NK-92 (cell line): ENCODE results near the gene ANTXR2.

Experiments used
- DNase-seq: peaks from one replicate; lab custom pipeline; 2025; ENCODE audit not compliant: unreplicated experiment; lab: John Stamatoyannopoulos, UW

ANTXR2 gene

GRCh38 chr4:80092847-80093246 is 19.8 kb upstream of the ANTXR2 start:
- no peak for DNase-seq

- no peak for DNase-seq
These were observed 19.1 kb upstream of the ANTXR2 start for GRCh38 chr4:80092088-80092487.

GRCh38 chr4:80091688-80092087 is 18.7 kb upstream of the ANTXR2 start:
- no peak for DNase-seq

GRCh38 chr4:80091184-80091583 is 18.2 kb upstream of the ANTXR2 start:
- DNase-seq: no peak

GRCh38 chr4:80090090-80090489 is 17.1 kb upstream of the ANTXR2 start:
- DNase-seq: no peak

- DNase-seq: no peak
These were observed 15.4 kb upstream of the ANTXR2 start for GRCh38 chr4:80088471-80088870.

- no peak for DNase-seq
These were observed 13.3 kb upstream of the ANTXR2 start for GRCh38 chr4:80086296-80086695.

GRCh38 chr4:80085081-80085480 is 12.1 kb upstream of the ANTXR2 start:
- no peak for DNase-seq

GRCh38 chr4:80082693-80083092 is 9.7 kb upstream of the ANTXR2 start:
- DNase-seq: no peak

- DNase-seq: no peak
These were observed 8.5 kb upstream of the ANTXR2 start for GRCh38 chr4:80081566-80081965.

- DNase-seq: no peak
These were observed 6.4 kb upstream of the ANTXR2 start for GRCh38 chr4:80079255-80079923.

- no peak for DNase-seq
These were observed 5.5 kb upstream of the ANTXR2 start for GRCh38 chr4:80078346-80079092.

- no peak for DNase-seq
These were observed 4.6 kb upstream of the ANTXR2 start for GRCh38 chr4:80077639-80078038.

GRCh38 chr4:80076681-80077080 is 3.7 kb upstream of the ANTXR2 start:
- DNase-seq: no peak

- no peak for DNase-seq
These were observed 3.1 kb upstream of the ANTXR2 start for GRCh38 chr4:80075995-80076675.

- no peak for DNase-seq
These were observed 1.6 kb upstream of the ANTXR2 start for GRCh38 chr4:80074651-80075050.

- no peak for DNase-seq
These were observed 1.0 kb upstream of the ANTXR2 start for GRCh38 chr4:80074069-80074468.

GRCh38 chr4:80073473-80074008 is 512 bp upstream of the ANTXR2 start:
- no peak for DNase-seq

- DNase-seq: no peak
These were observed 743 bp downstream of the ANTXR2 start for GRCh38 chr4:80072228-80072743.

GRCh38 chr4:80071604-80072227 is 1.3 kb downstream of the ANTXR2 start:
- DNase-seq: no peak
